ENCODE measurements around the gene CEMP1. TPM values are rescaled to one million over a fixed set of nuclear protein-coding genes. Genes with fewer than 3 reads are reported as not detected.
"Not testable (repeated sequence)": the region's sequence is repeated elsewhere in the genome, so short reads cannot be mapped to it uniquely, and the experiment has no call there.

CEMP1 gene
- total RNA-seq, 1 experiment from 2014 or later = not detected

DNA sequence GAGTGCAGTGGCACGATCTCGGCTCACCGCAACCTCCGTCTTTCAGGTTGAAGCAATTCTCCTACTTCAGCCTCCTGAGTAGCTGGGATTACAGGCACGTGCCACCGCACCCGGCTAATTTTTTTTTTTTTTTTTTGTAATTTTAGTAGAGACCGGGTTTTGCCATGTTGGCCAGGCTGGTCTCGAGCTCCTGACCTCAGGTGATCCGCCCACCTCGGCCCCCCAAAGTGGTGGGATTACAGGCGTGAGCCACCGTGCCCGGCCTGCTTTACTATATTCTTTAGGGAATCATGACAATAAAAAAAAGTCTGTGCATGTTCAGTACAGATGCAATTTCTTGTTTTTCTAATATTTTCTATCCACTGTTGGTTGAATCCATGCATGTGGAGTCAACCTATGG lies 12.6 kb upstream of the CEMP1 start:
- H3K14ac ChIP-seq (ENCODE audit: insufficient read depth, low read length); H3K4me2 ChIP-seq (ENCODE audit: insufficient read depth, insufficient read length, low read length); DNase-seq; H3K4ac ChIP-seq (ENCODE audit: low read depth, low read length); H3K9ac ChIP-seq (ENCODE audit: extremely low read depth, insufficient read length, low read length); H3K27ac ChIP-seq (ENCODE audit: insufficient read length, low read depth, low read length); H2AFZ ChIP-seq (ENCODE audit: low read length); H4K91ac ChIP-seq (ENCODE audit: insufficient read length, low read depth, low read length); H3K9me3 ChIP-seq (ENCODE audit: control insufficient read depth, low read depth, low read length); H3K23ac ChIP-seq (ENCODE audit: insufficient read length, low read depth, low read length); H2AK5ac ChIP-seq (ENCODE audit: insufficient read length, low read length); H3K36me3 Mint-ChIP-seq (ENCODE audit: insufficient read depth in 1 of 3, low read depth in 3 of 3); H3K79me2 ChIP-seq (ENCODE audit: insufficient read depth, low read length); H3K23me2 ChIP-seq (ENCODE audit: insufficient read length, low read depth, low read length, poor library complexity, severe bottlenecking); H4K8ac ChIP-seq (replicated peaks; ENCODE audit: insufficient read length, low read depth, low read length); H2BK20ac ChIP-seq (ENCODE audit: low read depth, low read length, poor library complexity, severe bottlenecking); H3K27me3 Mint-ChIP-seq (ENCODE audit: low read depth); H2BK15ac ChIP-seq (ENCODE audit: low read depth, low read length); H4K5ac ChIP-seq (ENCODE audit: insufficient read length, low read depth, low read length); H3K56ac ChIP-seq (ENCODE audit: insufficient read length, low read depth, low read length); H4K20me1 ChIP-seq (ENCODE audit: control insufficient read depth, insufficient read depth, insufficient read length); H3K9me3 Mint-ChIP-seq; H3K27me3 ChIP-seq (ENCODE audit: insufficient read depth, low read length); H2BK5ac ChIP-seq (ENCODE audit: insufficient read length, low read length); H3T11ph ChIP-seq (ENCODE audit: low read length); H3K4me1 ChIP-seq (ENCODE audit: insufficient read depth, low read length); H3K4me1 Mint-ChIP-seq; H2BK12ac ChIP-seq (ENCODE audit: insufficient read length, low read depth, low read length); H3K18ac ChIP-seq (ENCODE audit: insufficient read length, low read depth, low read length); H3K4me3 Mint-ChIP-seq; H2BK120ac ChIP-seq (ENCODE audit: low read depth, low read length, poor library complexity, severe bottlenecking): not testable (repeated sequence)
- 0 out of 7 replicates have a peak overlapping the region, but pooled peaks of 1 of the 3 experiments have one; percentile 70 for H3K27ac Mint-ChIP-seq
- WGBS (ENCODE audit: extremely low coverage, insufficient read length, low lambda C conversion rate) = no CpG with 5 or more reads among the region's 14 CpGs
- H3K79me1 ChIP-seq (ENCODE audit: insufficient read depth, low read depth, low read length, poor library complexity, severe bottlenecking) = peaks cover 11% of the 10 kb centered on the region

DNA sequence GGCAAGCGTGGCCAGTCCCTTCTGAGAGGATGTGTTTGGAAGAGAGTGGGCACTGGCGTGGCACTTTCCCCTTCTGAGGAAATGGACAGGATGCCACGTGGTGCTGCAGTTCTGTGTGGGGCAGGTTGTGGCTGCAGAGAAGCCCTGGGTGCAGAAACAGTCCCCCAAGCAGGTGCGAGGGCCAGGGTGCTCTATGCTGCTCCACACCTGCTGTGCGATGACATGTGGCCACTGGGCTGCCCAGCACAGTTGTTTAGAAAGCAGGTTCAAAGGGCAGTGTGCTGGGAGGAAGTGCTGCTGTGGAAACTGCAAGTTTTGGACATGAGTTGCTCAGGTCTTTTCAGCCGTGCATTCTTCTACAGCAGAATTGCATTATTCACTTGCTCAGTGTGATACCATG lies 10.2 kb upstream of the CEMP1 start:
- H2AFZ ChIP-seq (ENCODE audit: low read length); H4K5ac ChIP-seq (ENCODE audit: insufficient read length, low read depth, low read length); H3K56ac ChIP-seq (ENCODE audit: insufficient read length, low read depth, low read length); H3K4me1 ChIP-seq (ENCODE audit: insufficient read depth, low read length); H3K9ac ChIP-seq (ENCODE audit: extremely low read depth, insufficient read length, low read length); H2BK12ac ChIP-seq (ENCODE audit: insufficient read length, low read depth, low read length); DNase-seq; H3K23ac ChIP-seq (ENCODE audit: insufficient read length, low read depth, low read length); H3K27ac Mint-ChIP-seq; H3K27me3 Mint-ChIP-seq (ENCODE audit: low read depth); H4K8ac ChIP-seq (replicated peaks; ENCODE audit: insufficient read length, low read depth, low read length); H2BK15ac ChIP-seq (ENCODE audit: low read depth, low read length); H2AK5ac ChIP-seq (ENCODE audit: insufficient read length, low read length); H3T11ph ChIP-seq (ENCODE audit: low read length); H3K23me2 ChIP-seq (ENCODE audit: insufficient read length, low read depth, low read length, poor library complexity, severe bottlenecking); H2BK120ac ChIP-seq (ENCODE audit: low read depth, low read length, poor library complexity, severe bottlenecking); H3K27me3 ChIP-seq (ENCODE audit: insufficient read depth, low read length); H3K9me3 ChIP-seq (ENCODE audit: control insufficient read depth, low read depth, low read length); H3K4me3 Mint-ChIP-seq; H3K18ac ChIP-seq (ENCODE audit: insufficient read length, low read depth, low read length); H3K14ac ChIP-seq (ENCODE audit: insufficient read depth, low read length); H3K36me3 Mint-ChIP-seq (ENCODE audit: insufficient read depth in 1 of 3, low read depth in 3 of 3); H2BK20ac ChIP-seq (ENCODE audit: low read depth, low read length, poor library complexity, severe bottlenecking); H3K4me2 ChIP-seq (ENCODE audit: insufficient read depth, insufficient read length, low read length); H3K27ac ChIP-seq (ENCODE audit: insufficient read length, low read depth, low read length); H4K20me1 ChIP-seq (ENCODE audit: control insufficient read depth, insufficient read depth, insufficient read length); H3K9me3 Mint-ChIP-seq; H2BK5ac ChIP-seq (ENCODE audit: insufficient read length, low read length); H3K4ac ChIP-seq (ENCODE audit: low read depth, low read length); H4K91ac ChIP-seq (ENCODE audit: insufficient read length, low read depth, low read length); H3K79me2 ChIP-seq (ENCODE audit: insufficient read depth, low read length): not testable (repeated sequence)
- no CpG with 5 or more reads among the region's 6 CpGs for WGBS (ENCODE audit: extremely low coverage, insufficient read length, low lambda C conversion rate)
- H3K79me1 ChIP-seq (ENCODE audit: insufficient read depth, low read depth, low read length, poor library complexity, severe bottlenecking) = peaks cover 11% of the 10 kb centered on the region
- peaks cover 7 to 11% of the 10 kb centered on the region in 2 experiments for H3K4me1 Mint-ChIP-seq
